ENCODE data around the gene GNL3. TPM values are rescaled to one million over a fixed set of nuclear protein-coding genes. Genes with fewer than 3 reads are reported as not detected.

Gene GNL3
- total RNA-seq, 2 experiments from 2014 or later: 182 to 220 TPM

DNA sequence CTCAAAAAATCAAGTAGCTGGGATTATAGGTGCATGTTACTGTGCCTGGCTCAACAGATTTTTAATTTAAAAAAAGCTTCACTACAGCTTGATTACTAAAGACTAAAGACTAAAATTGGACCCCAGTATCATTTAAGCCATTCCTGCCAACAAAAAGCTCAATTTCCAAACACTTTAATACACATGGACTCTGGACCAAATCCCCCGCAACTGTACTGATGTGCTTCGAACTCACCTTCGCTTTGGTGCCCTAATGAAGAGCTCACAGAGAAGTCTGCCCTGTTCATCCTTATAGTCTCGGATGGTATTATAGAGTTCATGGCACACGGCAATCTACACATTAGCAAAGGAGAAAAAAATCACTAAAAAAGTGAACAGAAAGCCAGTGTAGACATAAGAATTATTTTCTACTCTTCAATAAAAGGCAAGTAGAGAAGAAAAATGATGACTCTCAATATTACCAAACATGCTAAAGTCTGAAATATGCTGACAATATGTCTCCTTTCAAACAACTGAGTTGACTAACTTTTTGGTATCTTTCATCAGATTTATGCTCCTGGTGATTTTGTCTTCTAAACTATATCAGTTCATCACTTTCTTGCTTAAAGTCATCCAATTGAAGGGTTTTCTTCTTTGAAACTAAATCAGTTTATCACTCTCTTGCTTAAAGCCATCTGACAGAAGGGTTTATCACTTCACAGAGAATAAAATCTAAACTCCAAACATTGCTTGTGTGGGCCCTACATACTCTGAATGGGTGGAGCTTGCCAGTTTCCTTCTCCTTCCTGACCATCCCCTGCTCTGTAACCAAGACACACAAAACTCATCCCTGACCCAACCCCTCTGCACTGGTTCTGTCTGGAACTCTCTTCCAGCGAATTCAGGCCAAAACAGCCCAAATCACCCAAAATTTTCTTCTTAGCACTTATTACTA, 7.3 kb upstream of the GNL3 start:
- no peak overlapping the region for H3K27ac ChIP-seq (ENCODE audit: low read depth, low read length, poor library complexity, severe bottlenecking)
- TF ChIP-seq EZH2phosphoT487 (IDR thresholded peaks at IDR 0.05; ENCODE audit: borderline replicate concordance, low read depth, low read length): no peak
- TF ChIP-seq, protein P1, sequence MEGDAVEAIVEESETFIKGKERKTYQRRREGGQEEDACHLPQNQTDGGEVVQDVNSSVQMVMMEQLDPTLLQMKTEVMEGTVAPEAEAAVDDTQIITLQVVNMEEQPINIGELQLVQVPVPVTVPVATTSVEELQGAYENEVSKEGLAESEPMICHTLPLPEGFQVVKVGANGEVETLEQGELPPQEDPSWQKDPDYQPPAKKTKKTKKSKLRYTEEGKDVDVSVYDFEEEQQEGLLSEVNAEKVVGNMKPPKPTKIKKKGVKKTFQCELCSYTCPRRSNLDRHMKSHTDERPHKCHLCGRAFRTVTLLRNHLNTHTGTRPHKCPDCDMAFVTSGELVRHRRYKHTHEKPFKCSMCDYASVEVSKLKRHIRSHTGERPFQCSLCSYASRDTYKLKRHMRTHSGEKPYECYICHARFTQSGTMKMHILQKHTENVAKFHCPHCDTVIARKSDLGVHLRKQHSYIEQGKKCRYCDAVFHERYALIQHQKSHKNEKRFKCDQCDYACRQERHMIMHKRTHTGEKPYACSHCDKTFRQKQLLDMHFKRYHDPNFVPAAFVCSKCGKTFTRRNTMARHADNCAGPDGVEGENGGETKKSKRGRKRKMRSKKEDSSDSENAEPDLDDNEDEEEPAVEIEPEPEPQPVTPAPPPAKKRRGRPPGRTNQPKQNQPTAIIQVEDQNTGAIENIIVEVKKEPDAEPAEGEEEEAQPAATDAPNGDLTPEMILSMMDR (conservative IDR thresholded peaks at IDR 0.05; ENCODE audit: low read length): no peak
- DNase-seq (ENCODE audit: low spot score): no peak
- CTCF ChIA-PET (ENCODE audit: unreplicated experiment): no interaction called here
- no peak overlapping the region for H2AFZ ChIP-seq (ENCODE audit: low read length)
- H4K20me1 ChIP-seq (ENCODE audit: insufficient read depth, low read length): peaks cover 15% of the 10 kb centered on the region; the same call in 1 of the 2 replicates
- no peaks in the 10 kb centered on the region for H3K9me3 ChIP-seq (ENCODE audit: low read length)
- peaks cover 80% of the 10 kb centered on the region for H3K36me3 ChIP-seq (ENCODE audit: insufficient read depth, low read length)
- H3K79me2 ChIP-seq (ENCODE audit: insufficient read depth, low read depth, low read length): peaks cover 41% of the 10 kb centered on the region
- no peak overlapping the region for H3K4me3 ChIP-seq (ENCODE audit: low read depth, low read length, poor library complexity, severe bottlenecking)
- H3K4me2 ChIP-seq (ENCODE audit: low read length): no peak overlapping the region
- POLR2A ChIA-PET: interaction anchor here (0.5 to 1.2 kb wide), 3 partner anchors 8 to 308 kb away, joined by 3 read pairs; partner anchors contain the start of genes GLT8D1 and SPCS1
- intact Hi-C loops (cut with micrococcal nuclease; ENCODE audit: unreplicated experiment): no loop called here
- H3K9me2 ChIP-seq (ENCODE audit: insufficient read depth, low read length): no peaks in the 10 kb centered on the region
- BruUV-seq (replicated peaks): no TSS peak
- H3K4me1 ChIP-seq (ENCODE audit: insufficient read depth, low read length, poor library complexity, severe bottlenecking): peaks cover 10% of the 10 kb centered on the region

DNA sequence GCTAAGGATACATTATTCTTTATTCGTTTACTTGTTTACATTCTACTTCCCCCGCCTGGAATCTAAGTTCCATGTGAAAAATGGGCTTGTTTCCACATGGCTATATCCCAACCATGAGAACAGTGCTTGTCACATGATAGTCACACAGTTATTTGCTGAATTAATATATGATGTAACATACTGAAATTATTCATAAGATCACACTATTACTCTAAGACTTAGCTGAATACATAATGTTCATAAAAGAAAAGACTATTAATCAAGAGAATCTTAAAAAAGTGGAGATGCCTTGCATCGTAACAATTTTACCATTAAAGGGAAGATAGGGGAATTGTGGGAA, 6.7 kb upstream of the GNL3 start:
- peaks cover 16% of the 10 kb centered on the region for H3K4me1 ChIP-seq (ENCODE audit: insufficient read depth, low read length, poor library complexity, severe bottlenecking)
- H3K36me3 ChIP-seq (ENCODE audit: insufficient read depth, low read length): peaks cover 74% of the 10 kb centered on the region
- H3K9me3 ChIP-seq (ENCODE audit: low read length): no peaks in the 10 kb centered on the region
- H2AFZ ChIP-seq (ENCODE audit: low read length): no peak overlapping the region
- no peak overlapping the region for H3K27ac ChIP-seq (ENCODE audit: low read depth, low read length, poor library complexity, severe bottlenecking)
- intact Hi-C loops (cut with micrococcal nuclease; ENCODE audit: unreplicated experiment): no loop called here
- BruUV-seq (replicated peaks): no TSS peak
- peaks cover 17% of the 10 kb centered on the region; the same call in 1 of the 2 replicates for H4K20me1 ChIP-seq (ENCODE audit: insufficient read depth, low read length)
- CTCF ChIA-PET (ENCODE audit: unreplicated experiment): no interaction called here
- no peak for DNase-seq (ENCODE audit: low spot score)
- POLR2A ChIA-PET: interaction anchor here (1.2 kb wide), 1 partner anchor 27 kb away, joined by 3 read pairs; the partner anchor contains the start of genes GLT8D1 and SPCS1
- TF ChIP-seq, protein P1 (conservative IDR thresholded peaks at IDR 0.05; ENCODE audit: low read length): no peak
- no peak for TF ChIP-seq EZH2phosphoT487 (IDR thresholded peaks at IDR 0.05; ENCODE audit: borderline replicate concordance, low read depth, low read length)
- no peak overlapping the region for H3K4me2 ChIP-seq (ENCODE audit: low read length)
- no peaks in the 10 kb centered on the region for H3K9me2 ChIP-seq (ENCODE audit: insufficient read depth, low read length)
- H3K79me2 ChIP-seq (ENCODE audit: insufficient read depth, low read depth, low read length): peaks cover 47% of the 10 kb centered on the region
- no peak overlapping the region for H3K4me3 ChIP-seq (ENCODE audit: low read depth, low read length, poor library complexity, severe bottlenecking)

DNA sequence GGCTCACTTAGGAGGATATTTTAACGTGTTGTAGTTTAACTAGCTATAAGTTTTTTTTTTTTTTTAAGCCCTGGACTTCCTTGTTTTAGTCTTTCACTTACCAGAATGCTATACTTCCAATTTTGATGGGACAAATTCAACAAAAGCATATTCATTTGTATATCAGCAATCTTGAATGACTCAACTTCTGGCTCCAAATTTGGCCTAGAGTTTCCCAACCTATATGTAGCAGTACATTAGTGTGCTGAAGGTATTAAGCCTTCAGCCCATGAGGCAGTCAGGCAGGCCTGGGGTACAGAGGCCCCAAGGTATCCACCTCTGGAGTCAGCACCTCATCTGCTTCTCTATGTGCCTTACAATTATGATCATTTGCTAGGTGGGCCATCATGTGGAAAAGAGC, 6.0 kb upstream of the GNL3 start:
- TF ChIP-seq EZH2phosphoT487 (IDR thresholded peaks at IDR 0.05; ENCODE audit: borderline replicate concordance, low read depth, low read length): no peak
- TF ChIP-seq, protein P1 (conservative IDR thresholded peaks at IDR 0.05; ENCODE audit: low read length): no peak
- CTCF ChIA-PET (ENCODE audit: unreplicated experiment): no interaction called here
- peaks cover 54% of the 10 kb centered on the region for H3K79me2 ChIP-seq (ENCODE audit: insufficient read depth, low read depth, low read length)
- no peak overlapping the region for H3K4me2 ChIP-seq (ENCODE audit: low read length)
- no peak overlapping the region for H3K4me3 ChIP-seq (ENCODE audit: low read depth, low read length, poor library complexity, severe bottlenecking)
- peaks cover 22% of the 10 kb centered on the region for H3K4me1 ChIP-seq (ENCODE audit: insufficient read depth, low read length, poor library complexity, severe bottlenecking)
- no peak overlapping the region for H3K27ac ChIP-seq (ENCODE audit: low read depth, low read length, poor library complexity, severe bottlenecking)
- POLR2A ChIA-PET: interaction anchor here (1.2 kb wide), 1 partner anchor 26 kb away, joined by 3 read pairs; the partner anchor contains the start of genes GLT8D1 and SPCS1
- H4K20me1 ChIP-seq (ENCODE audit: insufficient read depth, low read length): peaks cover 22% of the 10 kb centered on the region; the same call in 1 of the 2 replicates
- peaks cover 71% of the 10 kb centered on the region for H3K36me3 ChIP-seq (ENCODE audit: insufficient read depth, low read length)
- DNase-seq (ENCODE audit: low spot score): no peak
- intact Hi-C loops (cut with micrococcal nuclease; ENCODE audit: unreplicated experiment): no loop called here
- H3K9me3 ChIP-seq (ENCODE audit: low read length): no peaks in the 10 kb centered on the region
- BruUV-seq (replicated peaks): no TSS peak
- no peaks in the 10 kb centered on the region for H3K9me2 ChIP-seq (ENCODE audit: insufficient read depth, low read length)
- H2AFZ ChIP-seq (ENCODE audit: low read length): no peak overlapping the region

Data from OCI-LY7 (cell line).